Central memory CD8-positive, alpha-beta T cell (primary cell): ENCODE measurements around the gene ANO2.

Experiments
- ATAC-seq: fragments of 150-1000 bp; cut with Tn5 transposase; replicated peaks from 2 replicates; pipeline ENCODE4 v1.10.0; 2022; ENCODE audit warnings: mild to moderate bottlenecking, moderate FRiP score, moderate number of reproducible peaks; ENCODE audit not compliant: poor library complexity, severe bottlenecking; ENCODE audit errors: extremely low read depth
- DNase-seq, 2 donors: peaks; one replicate each; pipeline ENCODE4 v3.0.0; 2021; ENCODE audit warnings: low spot score in 2 of 2
- H3K27ac Mint-ChIP-seq: one replicate; pipeline ENCODE4 v1.8.0; 2022; ENCODE audit warnings: low read depth, mild to moderate bottlenecking, moderate library complexity, mixed read lengths
- H3K27me3 Mint-ChIP-seq: one replicate; pipeline ENCODE4 v1.8.0; 2022; ENCODE audit warnings: mixed read lengths
- H3K36me3 Mint-ChIP-seq: one replicate; pipeline ENCODE4 v1.8.0; 2022; ENCODE audit warnings: mild to moderate bottlenecking, moderate library complexity, mixed read lengths; ENCODE audit not compliant: insufficient read depth
- H3K4me1 Mint-ChIP-seq: one replicate; pipeline ENCODE4 v1.8.0; 2022; ENCODE audit warnings: mixed read lengths
- H3K4me3 Mint-ChIP-seq: one replicate; pipeline ENCODE4 v1.8.0; 2022; ENCODE audit warnings: mild to moderate bottlenecking, moderate library complexity, mixed read lengths
- H3K9me3 Mint-ChIP-seq: one replicate; pipeline ENCODE4 v1.8.0; 2022; ENCODE audit warnings: mixed read lengths

The ANO2 gene

GRCh38 chr12:5971194-5971850 is 26.3 kb upstream of the ANO2 start:
- peaks cover 74% of the 10 kb centered on the region for H3K27me3 Mint-ChIP-seq
- no peaks in the 10 kb centered on the region for H3K36me3 Mint-ChIP-seq
- H3K4me3 Mint-ChIP-seq, result no peak overlapping the region
- no peak overlapping the region for H3K27ac Mint-ChIP-seq
- H3K4me1 Mint-ChIP-seq, result no peaks in the 10 kb centered on the region
- no peaks in the 10 kb centered on the region for H3K9me3 Mint-ChIP-seq
- DNase-seq (no peak), ATAC-seq (no peak)

DNA sequence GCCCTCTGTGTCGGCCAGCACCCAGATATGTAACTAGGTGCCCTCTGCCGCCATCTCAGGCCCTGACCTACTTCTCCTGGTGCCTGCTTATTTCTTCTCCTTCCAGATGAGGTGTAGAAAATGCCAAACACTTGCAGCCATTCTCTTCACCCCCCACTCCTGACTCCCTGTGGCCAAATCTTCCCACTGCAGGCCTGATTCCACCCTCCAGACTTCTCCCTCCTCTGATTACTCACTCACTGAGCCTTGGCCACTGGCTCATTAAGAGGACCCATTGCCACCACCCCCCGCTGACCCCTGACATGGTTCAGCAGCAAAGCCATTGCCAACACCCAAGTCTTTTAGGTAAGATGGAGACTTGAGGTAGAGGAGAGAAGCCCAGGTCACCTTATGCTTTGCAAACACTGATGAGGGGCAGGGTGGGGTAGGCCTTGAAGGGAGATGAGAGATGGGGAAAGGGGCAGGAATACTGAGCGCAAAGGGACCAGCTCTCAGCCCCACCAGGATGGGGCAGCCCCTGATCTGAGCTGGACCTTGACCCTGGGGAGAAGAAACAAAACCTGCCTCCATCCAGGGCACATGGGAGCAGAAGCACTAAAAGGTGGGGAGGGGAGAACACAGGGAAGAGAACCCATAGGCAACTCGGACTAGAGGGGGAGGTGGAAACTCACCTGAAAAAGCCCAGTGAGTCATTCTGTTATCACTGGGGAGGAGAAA is 25.1 kb upstream of the ANO2 start:
- no peak for ATAC-seq
- no peak overlapping the region for H3K27ac Mint-ChIP-seq
- no peaks in the 10 kb centered on the region for H3K9me3 Mint-ChIP-seq
- no peak for DNase-seq
- no peaks in the 10 kb centered on the region for H3K4me1 Mint-ChIP-seq
- no peaks in the 10 kb centered on the region for H3K36me3 Mint-ChIP-seq
- H3K4me3 Mint-ChIP-seq, result no peak overlapping the region
- peaks cover 71% of the 10 kb centered on the region for H3K27me3 Mint-ChIP-seq

- no peak for DNase-seq
- Mint-ChIP-seq H3K27ac (no peak overlapping the region), H3K36me3 (no peaks in the 10 kb centered on the region), H3K4me3 (no peak overlapping the region), H3K27me3 (peaks cover 71% of the 10 kb centered on the region), H3K4me1 (no peaks in the 10 kb centered on the region), H3K9me3 (no peaks in the 10 kb centered on the region)
- no peak for ATAC-seq
Measured at GRCh38 chr12:5969156-5969973, 24.3 kb upstream of the ANO2 start.

- Mint-ChIP-seq H3K9me3 (no peaks in the 10 kb centered on the region), H3K27me3 (peaks cover 58% of the 10 kb centered on the region), H3K4me3 (no peak overlapping the region), H3K4me1 (no peaks in the 10 kb centered on the region), H3K27ac (no peak overlapping the region), H3K36me3 (no peaks in the 10 kb centered on the region)
- ATAC-seq, result no peak
- no peak for DNase-seq
Measured at GRCh38 chr12:5967645-5968415, 22.8 kb upstream of the ANO2 start.

GRCh38 chr12:5966486-5967095 is 21.5 kb upstream of the ANO2 start:
- Mint-ChIP-seq H3K9me3 (no peaks in the 10 kb centered on the region), H3K4me1 (no peaks in the 10 kb centered on the region), H3K27me3 (peaks cover 46% of the 10 kb centered on the region), H3K27ac (no peak overlapping the region), H3K4me3 (no peak overlapping the region), H3K36me3 (no peaks in the 10 kb centered on the region)
- no peak for DNase-seq
- ATAC-seq, result no peak

- no peaks in the 10 kb centered on the region for H3K9me3 Mint-ChIP-seq
- ATAC-seq (no peak), DNase-seq (no peak)
- H3K27me3 Mint-ChIP-seq, result peaks cover 40% of the 10 kb centered on the region
- H3K4me1 Mint-ChIP-seq, result no peaks in the 10 kb centered on the region
- no peak overlapping the region for H3K27ac Mint-ChIP-seq
- H3K4me3 Mint-ChIP-seq, result no peak overlapping the region
- no peaks in the 10 kb centered on the region for H3K36me3 Mint-ChIP-seq
Measured at GRCh38 chr12:5965950-5966383, 20.9 kb upstream of the ANO2 start.

DNA sequence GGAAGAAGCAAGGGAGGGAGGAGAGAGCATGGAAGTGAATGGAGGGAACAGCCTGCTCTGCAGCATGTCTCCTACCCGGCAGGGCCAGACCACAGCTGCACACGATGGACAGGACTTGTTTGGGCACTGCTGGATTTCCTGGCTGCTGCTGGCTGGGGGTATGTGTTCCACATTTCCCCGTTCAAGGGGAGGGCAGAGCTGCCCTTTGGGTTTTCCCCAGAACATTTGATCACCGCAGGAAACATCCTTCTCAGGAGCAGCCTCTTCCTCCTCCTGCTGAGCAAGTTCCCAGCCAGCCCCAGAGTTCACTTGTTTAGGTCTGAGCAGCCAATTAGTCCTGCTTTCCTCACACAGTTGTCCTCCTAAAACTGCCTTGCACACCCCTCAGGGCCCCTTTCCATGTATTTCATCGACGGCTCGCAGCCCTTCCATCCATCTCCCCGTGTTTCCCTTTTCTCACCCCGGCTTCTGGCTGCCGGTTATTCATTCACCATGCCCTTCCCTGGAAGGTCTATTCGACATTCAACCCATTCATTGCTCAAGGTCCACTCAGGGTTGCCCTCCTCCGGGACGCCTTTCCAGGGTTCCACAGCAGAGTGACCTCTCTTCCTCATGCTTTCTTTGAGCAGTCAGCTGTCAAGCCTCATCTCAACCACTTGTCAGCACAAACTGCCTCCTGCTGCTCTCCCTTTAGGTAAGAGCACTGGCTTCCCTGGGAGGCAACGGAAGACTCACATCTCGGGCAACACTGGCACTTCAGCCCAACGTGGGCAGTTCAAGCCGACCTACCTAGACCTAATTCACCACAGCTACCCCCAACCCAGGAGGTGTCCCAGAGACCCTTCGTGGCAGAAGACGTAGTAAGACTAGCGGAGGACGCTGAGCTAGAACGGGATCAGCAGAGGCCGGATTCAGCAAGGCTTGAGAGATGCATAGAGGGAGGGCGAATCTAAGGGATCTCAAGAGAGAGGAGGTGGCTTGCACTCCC is 20.1 kb upstream of the ANO2 start:
- no peaks in the 10 kb centered on the region for H3K4me1 Mint-ChIP-seq
- ATAC-seq (no peak), DNase-seq (no peak)

DNA sequence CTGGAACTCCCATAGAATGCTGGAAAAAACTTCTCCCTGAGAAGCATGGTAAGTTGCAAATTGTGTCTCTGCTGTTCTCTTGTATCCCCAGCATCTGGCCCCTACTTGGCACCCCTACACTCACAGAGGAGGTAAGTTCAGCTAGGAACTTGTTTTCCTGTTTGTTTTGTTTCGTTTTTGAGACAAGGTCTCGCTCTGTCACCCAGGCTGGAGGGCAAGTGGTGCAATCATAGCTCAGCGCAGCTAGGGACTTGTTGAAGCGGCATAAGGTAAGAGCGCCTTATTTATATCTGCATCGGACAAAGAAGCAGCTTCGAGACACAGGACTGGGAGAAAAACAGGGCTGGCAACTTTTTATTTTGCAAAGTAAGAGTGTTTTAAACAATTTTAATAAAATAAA is 18.5 kb upstream of the ANO2 start:
- DNase-seq (no peak), ATAC-seq (no peak)
- peaks cover 30% of the 10 kb centered on the region for H3K27me3 Mint-ChIP-seq
- no peak overlapping the region for H3K4me3 Mint-ChIP-seq
- H3K4me1 Mint-ChIP-seq, result no peaks in the 10 kb centered on the region
- H3K9me3 Mint-ChIP-seq, result no peaks in the 10 kb centered on the region
- no peaks in the 10 kb centered on the region for H3K36me3 Mint-ChIP-seq
- no peak overlapping the region for H3K27ac Mint-ChIP-seq

More for the DNA sequence above, 20.1 kb upstream of the ANO2 start:
- no peaks in the 10 kb centered on the region for H3K9me3 Mint-ChIP-seq
- peaks cover 32% of the 10 kb centered on the region for H3K27me3 Mint-ChIP-seq
- H3K27ac Mint-ChIP-seq, result no peak overlapping the region
- H3K36me3 Mint-ChIP-seq, result no peaks in the 10 kb centered on the region
- H3K4me3 Mint-ChIP-seq, result no peak overlapping the region

DNA sequence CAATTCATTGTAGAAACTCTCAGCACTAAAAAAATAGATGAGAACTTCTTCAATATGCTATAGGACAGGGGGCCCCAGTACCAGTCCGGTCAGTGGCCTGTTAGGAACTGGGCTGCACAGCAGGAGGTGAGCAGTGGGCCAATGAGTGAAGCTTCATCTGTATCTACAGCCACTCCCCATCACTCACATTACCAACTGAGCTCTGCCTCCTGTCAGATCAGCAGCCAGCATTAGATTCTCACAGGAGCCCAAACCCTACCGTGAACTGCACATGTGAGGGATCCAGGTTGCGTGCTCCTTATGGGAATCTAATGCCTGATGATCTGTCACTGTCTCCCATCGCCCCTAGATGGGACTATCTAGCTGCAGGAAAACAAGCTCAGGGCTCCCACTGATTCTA is 15.7 kb upstream of the ANO2 start:
- DNase-seq (no peak), ATAC-seq (no peak)
- Mint-ChIP-seq H3K36me3 (no peaks in the 10 kb centered on the region), H3K4me1 (no peaks in the 10 kb centered on the region), H3K4me3 (no peak overlapping the region), H3K27me3 (peaks cover 47% of the 10 kb centered on the region), H3K27ac (no peak overlapping the region), H3K9me3 (no peaks in the 10 kb centered on the region)

DNA sequence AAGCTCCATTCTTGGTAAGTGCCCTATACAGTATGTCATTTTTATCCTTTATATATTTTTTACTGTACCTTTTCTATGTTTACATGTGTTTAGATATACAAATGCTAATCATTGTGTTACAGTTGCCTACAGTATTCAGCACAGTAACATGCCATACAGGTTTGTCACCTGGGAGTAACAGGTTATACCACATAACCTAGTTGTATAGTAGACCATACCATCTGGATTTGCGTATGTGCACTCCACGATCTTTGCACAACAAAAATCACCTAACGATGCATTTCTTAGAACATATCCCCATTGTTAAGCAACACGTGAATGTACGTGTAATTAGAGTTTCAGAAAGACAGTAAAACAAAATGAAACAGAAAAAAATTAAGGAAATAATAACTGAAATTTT is 11.9 kb upstream of the ANO2 start:
- no peaks in the 10 kb centered on the region for H3K9me3 Mint-ChIP-seq
- no peaks in the 10 kb centered on the region for H3K36me3 Mint-ChIP-seq
- no peak overlapping the region for H3K27ac Mint-ChIP-seq
- no peak overlapping the region for H3K4me3 Mint-ChIP-seq
- DNase-seq (no peak), ATAC-seq (no peak)
- H3K4me1 Mint-ChIP-seq, result no peaks in the 10 kb centered on the region
- peaks cover 68% of the 10 kb centered on the region for H3K27me3 Mint-ChIP-seq

DNA sequence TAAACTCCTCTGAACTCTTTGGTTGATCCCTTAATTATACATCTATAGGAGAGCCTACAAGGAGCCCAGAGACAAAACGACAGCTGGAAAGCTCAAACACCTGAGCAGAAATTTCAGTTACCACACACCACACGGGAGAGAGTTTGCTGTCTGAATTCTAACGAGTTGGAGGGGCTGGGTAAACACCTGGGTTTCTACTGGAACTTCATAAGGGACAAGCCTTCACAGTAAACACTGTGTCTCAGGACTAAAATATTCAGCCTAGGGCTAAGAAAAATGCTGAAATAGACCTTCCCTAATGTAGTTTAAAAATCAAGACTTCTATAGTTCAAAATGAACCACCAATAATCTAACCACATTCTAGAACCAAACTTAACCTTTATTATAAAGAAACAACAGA is 9.6 kb upstream of the ANO2 start:
- Mint-ChIP-seq H3K9me3 (no peaks in the 10 kb centered on the region), H3K4me3 (no peak overlapping the region), H3K27ac (no peak overlapping the region), H3K36me3 (no peaks in the 10 kb centered on the region), H3K27me3 (peaks cover 91% of the 10 kb centered on the region), H3K4me1 (no peaks in the 10 kb centered on the region)
- no peak for DNase-seq
- no peak for ATAC-seq
